ENCODE data around the gene PRKN. TPM values are rescaled to one million over a fixed set of nuclear protein-coding genes. Genes with fewer than 3 reads are reported as not detected.

PRKN gene
- total RNA-seq, 1 experiment from 2014 or later, result 0.46 TPM

DNA sequence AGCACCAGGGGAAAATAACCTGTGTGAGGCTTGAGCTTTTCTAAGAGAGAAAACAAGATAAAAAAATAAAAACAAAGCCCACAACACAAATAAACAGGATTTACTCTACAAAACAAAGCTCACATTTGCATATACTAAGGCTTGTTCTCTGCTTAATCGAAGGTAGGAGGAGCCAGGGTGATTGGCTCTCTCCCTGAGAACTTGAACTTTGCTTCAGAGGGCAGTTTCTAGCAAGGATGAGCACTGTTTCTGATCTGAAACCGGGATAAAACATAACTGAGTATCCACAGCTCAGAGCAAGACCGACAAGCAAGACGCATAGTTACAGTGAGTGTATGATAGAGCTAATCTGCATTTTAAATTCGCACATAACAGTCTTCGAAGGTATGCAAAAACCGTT lies 200.6 kb downstream of the PRKN start:
- H3K4me1 ChIP-seq (ENCODE audit: control insufficient read depth, insufficient read depth, low read length), result no peaks in the 10 kb centered on the region

DNA sequence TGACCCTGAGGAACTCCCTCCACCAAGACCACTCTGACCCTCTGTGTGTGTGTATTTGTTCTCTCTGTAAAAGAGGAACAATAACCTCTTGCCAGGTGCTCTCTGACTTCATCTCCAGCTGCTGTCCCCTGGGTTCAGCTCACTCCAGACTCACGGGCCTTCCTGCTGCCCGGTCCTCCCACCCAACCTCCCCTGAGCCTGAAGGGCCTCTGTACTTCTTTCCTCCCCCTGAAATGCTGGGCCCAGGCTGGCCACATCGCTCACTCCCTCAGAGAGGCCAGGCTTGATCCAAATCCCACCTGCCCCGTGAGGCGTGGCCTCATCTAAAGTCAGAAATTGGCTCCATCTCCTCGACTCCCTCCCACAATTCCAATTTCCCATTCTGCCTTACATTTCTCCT lies 202.4 kb downstream of the PRKN start:
- POLR2A ChIA-PET, result no interaction called here

More for the DNA sequence above, 200.6 kb downstream of the PRKN start:
- no peaks in the 10 kb centered on the region for H3K9me3 ChIP-seq (ENCODE audit: control insufficient read depth, insufficient read depth, low read depth, low read length)
- intact Hi-C loops (cut with micrococcal nuclease; ENCODE audit: unreplicated experiment) (no loop called here), in situ Hi-C loops (cut with HindIII; ENCODE audit: low pct_unique_long_range_greater_than_20kb, low sequenced_read_pairs) (no loop called here)
- H3K27ac ChIP-seq (ENCODE audit: low read length), result no peak overlapping the region
- ChIA-PET CTCF (no interaction called here), POLR2A (no interaction called here)
- no peak overlapping the region for H3K4me3 ChIP-seq (ENCODE audit: low read depth in 2 of 2, low read length in 2 of 2)
- no peak for DNase-seq (ENCODE audit: low read depth, low spot score)
- BruUV-seq (replicated peaks), result no TSS peak
- no peak for ATAC-seq
- H3K36me3 ChIP-seq (ENCODE audit: control insufficient read depth, insufficient read depth, low read length), result no peaks in the 10 kb centered on the region
- no peaks in the 10 kb centered on the region for H3K27me3 ChIP-seq (ENCODE audit: control insufficient read depth, insufficient read depth, low read length)
- TF ChIP-seq, protein P1, sequence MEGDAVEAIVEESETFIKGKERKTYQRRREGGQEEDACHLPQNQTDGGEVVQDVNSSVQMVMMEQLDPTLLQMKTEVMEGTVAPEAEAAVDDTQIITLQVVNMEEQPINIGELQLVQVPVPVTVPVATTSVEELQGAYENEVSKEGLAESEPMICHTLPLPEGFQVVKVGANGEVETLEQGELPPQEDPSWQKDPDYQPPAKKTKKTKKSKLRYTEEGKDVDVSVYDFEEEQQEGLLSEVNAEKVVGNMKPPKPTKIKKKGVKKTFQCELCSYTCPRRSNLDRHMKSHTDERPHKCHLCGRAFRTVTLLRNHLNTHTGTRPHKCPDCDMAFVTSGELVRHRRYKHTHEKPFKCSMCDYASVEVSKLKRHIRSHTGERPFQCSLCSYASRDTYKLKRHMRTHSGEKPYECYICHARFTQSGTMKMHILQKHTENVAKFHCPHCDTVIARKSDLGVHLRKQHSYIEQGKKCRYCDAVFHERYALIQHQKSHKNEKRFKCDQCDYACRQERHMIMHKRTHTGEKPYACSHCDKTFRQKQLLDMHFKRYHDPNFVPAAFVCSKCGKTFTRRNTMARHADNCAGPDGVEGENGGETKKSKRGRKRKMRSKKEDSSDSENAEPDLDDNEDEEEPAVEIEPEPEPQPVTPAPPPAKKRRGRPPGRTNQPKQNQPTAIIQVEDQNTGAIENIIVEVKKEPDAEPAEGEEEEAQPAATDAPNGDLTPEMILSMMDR (IDR thresholded peaks at IDR 0.05), result no peak
- TF ChIP-seq TCF7L2 (IDR thresholded peaks at IDR 0.05; ENCODE audit: low read depth, low read length) (no peak), POLR2AphosphoS5 (IDR thresholded peaks at IDR 0.05; ENCODE audit: low read depth, low read length) (no peak), SIN3A (IDR thresholded peaks at IDR 0.05; ENCODE audit: borderline replicate concordance, insufficient read depth, low read depth, low read length) (no peak)
- TF ChIP-seq, protein P2, sequence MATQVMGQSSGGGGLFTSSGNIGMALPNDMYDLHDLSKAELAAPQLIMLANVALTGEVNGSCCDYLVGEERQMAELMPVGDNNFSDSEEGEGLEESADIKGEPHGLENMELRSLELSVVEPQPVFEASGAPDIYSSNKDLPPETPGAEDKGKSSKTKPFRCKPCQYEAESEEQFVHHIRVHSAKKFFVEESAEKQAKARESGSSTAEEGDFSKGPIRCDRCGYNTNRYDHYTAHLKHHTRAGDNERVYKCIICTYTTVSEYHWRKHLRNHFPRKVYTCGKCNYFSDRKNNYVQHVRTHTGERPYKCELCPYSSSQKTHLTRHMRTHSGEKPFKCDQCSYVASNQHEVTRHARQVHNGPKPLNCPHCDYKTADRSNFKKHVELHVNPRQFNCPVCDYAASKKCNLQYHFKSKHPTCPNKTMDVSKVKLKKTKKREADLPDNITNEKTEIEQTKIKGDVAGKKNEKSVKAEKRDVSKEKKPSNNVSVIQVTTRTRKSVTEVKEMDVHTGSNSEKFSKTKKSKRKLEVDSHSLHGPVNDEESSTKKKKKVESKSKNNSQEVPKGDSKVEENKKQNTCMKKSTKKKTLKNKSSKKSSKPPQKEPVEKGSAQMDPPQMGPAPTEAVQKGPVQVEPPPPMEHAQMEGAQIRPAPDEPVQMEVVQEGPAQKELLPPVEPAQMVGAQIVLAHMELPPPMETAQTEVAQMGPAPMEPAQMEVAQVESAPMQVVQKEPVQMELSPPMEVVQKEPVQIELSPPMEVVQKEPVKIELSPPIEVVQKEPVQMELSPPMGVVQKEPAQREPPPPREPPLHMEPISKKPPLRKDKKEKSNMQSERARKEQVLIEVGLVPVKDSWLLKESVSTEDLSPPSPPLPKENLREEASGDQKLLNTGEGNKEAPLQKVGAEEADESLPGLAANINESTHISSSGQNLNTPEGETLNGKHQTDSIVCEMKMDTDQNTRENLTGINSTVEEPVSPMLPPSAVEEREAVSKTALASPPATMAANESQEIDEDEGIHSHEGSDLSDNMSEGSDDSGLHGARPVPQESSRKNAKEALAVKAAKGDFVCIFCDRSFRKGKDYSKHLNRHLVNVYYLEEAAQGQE (IDR thresholded peaks at IDR 0.05; ENCODE audit: insufficient read depth in 1 of 2, low read depth in 2 of 2, low read length in 1 of 2), result no peak

More for the DNA sequence above, 202.4 kb downstream of the PRKN start:
- DNase-seq (ENCODE audit: low read depth, low spot score) (no peak), ATAC-seq (no peak)
- Histone ChIP-seq H3K9me3 (ENCODE audit: control insufficient read depth, insufficient read depth, low read depth, low read length) (no peaks in the 10 kb centered on the region), H3K4me1 (ENCODE audit: control insufficient read depth, insufficient read depth, low read length) (no peaks in the 10 kb centered on the region), H3K4me3 (ENCODE audit: low read depth in 2 of 2, low read length in 2 of 2) (no peak overlapping the region), H3K27me3 (ENCODE audit: control insufficient read depth, insufficient read depth, low read length) (no peaks in the 10 kb centered on the region), H3K27ac (ENCODE audit: low read length) (no peak overlapping the region), H3K36me3 (ENCODE audit: control insufficient read depth, insufficient read depth, low read length) (no peaks in the 10 kb centered on the region)
- in situ Hi-C loops (cut with HindIII; ENCODE audit: low pct_unique_long_range_greater_than_20kb, low sequenced_read_pairs) (no loop called here), intact Hi-C loops (cut with micrococcal nuclease; ENCODE audit: unreplicated experiment) (no loop called here)
- CTCF ChIA-PET, result no interaction called here
- TF ChIP-seq POLR2AphosphoS5 (IDR thresholded peaks at IDR 0.05; ENCODE audit: low read depth, low read length), result no peak
- no peak for TF ChIP-seq TCF7L2 (IDR thresholded peaks at IDR 0.05; ENCODE audit: low read depth, low read length)
- TF ChIP-seq, protein P2 (IDR thresholded peaks at IDR 0.05; ENCODE audit: insufficient read depth in 1 of 2, low read depth in 2 of 2, low read length in 1 of 2), result no peak
- TF ChIP-seq, protein P1 (IDR thresholded peaks at IDR 0.05), result no peak
- no peak for TF ChIP-seq SIN3A (IDR thresholded peaks at IDR 0.05; ENCODE audit: borderline replicate concordance, insufficient read depth, low read depth, low read length)
- no TSS peak for BruUV-seq (replicated peaks)
